Body of pancreas (tissue), 4 donors: Measurements from ENCODE around the gene LDLRAD4. TPM values are rescaled to one million over a fixed set of nuclear protein-coding genes. Genes with fewer than 3 reads are reported as not detected.

Experiments
- ATAC-seq: fragments of 150-250 bp; one replicate; pipeline ENCODE4 v1.9.1; 2016
- DNase-seq, 4 donors: peaks; one replicate each; pipeline ENCODE4 v3.0.0-alpha.2; 2019
- H3K27ac ChIP-seq, 4 donors: fragments of 200-600 bp; sonication (generic); 1 replicate in 3 of 4; 2 replicates in 1 of 4; pipeline versions ENCODE4 v1.5.1 to v1.6.1; 2016 to 2019; ENCODE audit warnings: mild to moderate bottlenecking in 1 of 4, mixed read lengths in 1 of 4, moderate library complexity in 1 of 4
- H3K27me3 ChIP-seq, 2 donors: fragments of 200-600 bp; sonication (generic); one replicate each; pipeline ENCODE4 v1.6.0; 2016; ENCODE audit warnings: mild to moderate bottlenecking in 1 of 2
- H3K36me3 ChIP-seq, 2 donors: fragments of 200-600 bp; sonication (generic); replicated peaks in 1 of 2; 2 replicates each; pipeline ENCODE4 v1.5.1; 2016; ENCODE audit warnings: low read depth in 2 of 2; ENCODE audit not compliant: insufficient read depth in 1 of 2
- H3K4me1 ChIP-seq: fragments of 200-600 bp; sonication (generic); one replicate; pipeline ENCODE4 v1.6.0; 2016
- H3K4me3 ChIP-seq, 2 donors: fragments of 200-600 bp; sonication (generic); 1 replicate in 1 of 2; 2 replicates in 1 of 2; pipeline ENCODE4 v1.5.1; 2016 to 2019
- H3K9me3 ChIP-seq, 3 donors: fragments of 200-600 bp; sonication (generic); 1 replicate in 2 of 3; 2 replicates in 1 of 3; pipeline ENCODE4 v1.5.1; 2016
- POLR2A ChIP-seq, 3 donors: fragments of 450-650 bp; IDR thresholded peaks; one replicate each; pipeline ENCODE4 v1.6.1; 2016; ENCODE audit warnings: antibody characterized with exemption in 3 of 3, mild to moderate bottlenecking in 2 of 3
- WGBS, 2 donors: methylation state at CpG; one replicate each; pipeline ENCODE4 v1.1.5; 2017; 5-methylcytosine and 5-hydroxymethylcytosine counted together
- intact Hi-C: fragments of 100-400 bp; cut with DNase I; formaldehyde crosslinking; loops from one replicate; pipeline ENCODE4 v1.15.1; 2023
- total RNA-seq, 2 donors: library from RNA; depleted of rRNA; stranded (reverse); fragments of >200 nt; gene quantifications; one replicate each; pipeline ENCODE4 v1.1.0, GENCODE V29; 2016
- TF ChIP-seq, protein P1 (sequence below), 7 experiments: fragments of 450-650 bp in 4 of 7; fragments of 200-600 bp in 3 of 7; sonication (generic) in 3 of 7; IDR thresholded peaks; one replicate each; pipeline ENCODE4 v1.5.1; 2016 to 2019; ENCODE audit warnings: antibody characterized with exemption in 7 of 7

LDLRAD4 gene
- total RNA-seq, 2 donors from 2014 or later: 8.6 to 35.9 TPM

DNA sequence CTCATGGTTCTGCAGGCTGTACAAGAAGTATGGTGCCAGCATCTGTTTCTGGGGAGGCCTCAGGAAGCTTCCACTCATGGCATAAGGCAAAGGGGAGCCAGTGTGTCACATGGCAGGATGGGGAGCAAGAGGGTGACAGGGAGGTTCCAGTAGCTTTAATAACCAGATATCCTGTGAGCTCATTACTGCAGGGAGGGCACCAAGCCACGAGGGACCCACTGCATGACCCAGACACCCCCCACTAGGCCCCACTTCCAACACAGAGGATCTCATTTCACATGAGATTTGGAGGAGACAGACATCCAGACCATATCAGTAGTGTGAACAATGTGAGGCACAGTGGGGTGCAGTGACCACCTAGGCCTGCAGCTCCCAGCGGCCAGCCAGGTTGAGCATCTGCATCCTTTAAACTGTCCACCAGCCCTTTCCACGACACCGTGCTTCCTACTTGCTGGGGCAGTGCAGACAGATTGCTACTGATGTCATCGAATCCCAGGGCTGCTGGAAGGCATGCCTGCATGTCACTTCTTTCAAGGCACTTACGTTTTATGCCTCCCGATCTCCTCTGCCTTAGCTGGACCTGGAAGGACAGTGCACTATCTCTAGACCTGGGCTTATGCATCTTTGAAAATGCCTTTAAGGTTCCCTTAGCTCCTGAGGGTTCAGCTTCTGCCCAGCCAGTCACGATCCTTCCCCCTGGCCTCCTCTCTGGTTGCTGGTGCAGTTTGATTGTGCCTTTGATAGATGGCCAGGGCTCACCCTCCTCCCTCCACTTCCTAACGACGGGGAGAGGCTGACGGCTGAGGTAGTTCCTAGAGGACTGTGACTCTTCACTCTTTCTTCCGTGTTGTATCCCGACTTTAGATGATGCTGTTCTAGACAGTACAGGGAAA, 333.5 kb downstream of the LDLRAD4 start:
- intact Hi-C loops: no loop called here
- Histone ChIP-seq H3K27ac (no peak overlapping the region), H3K4me1 (peaks cover 10% of the 10 kb centered on the region), H3K9me3 (no peaks in the 10 kb centered on the region), H3K27me3 (no peaks in the 10 kb centered on the region), H3K36me3 (no peaks in the 10 kb centered on the region), H3K4me3 (no peak overlapping the region)
- TF ChIP-seq, protein P1, sequence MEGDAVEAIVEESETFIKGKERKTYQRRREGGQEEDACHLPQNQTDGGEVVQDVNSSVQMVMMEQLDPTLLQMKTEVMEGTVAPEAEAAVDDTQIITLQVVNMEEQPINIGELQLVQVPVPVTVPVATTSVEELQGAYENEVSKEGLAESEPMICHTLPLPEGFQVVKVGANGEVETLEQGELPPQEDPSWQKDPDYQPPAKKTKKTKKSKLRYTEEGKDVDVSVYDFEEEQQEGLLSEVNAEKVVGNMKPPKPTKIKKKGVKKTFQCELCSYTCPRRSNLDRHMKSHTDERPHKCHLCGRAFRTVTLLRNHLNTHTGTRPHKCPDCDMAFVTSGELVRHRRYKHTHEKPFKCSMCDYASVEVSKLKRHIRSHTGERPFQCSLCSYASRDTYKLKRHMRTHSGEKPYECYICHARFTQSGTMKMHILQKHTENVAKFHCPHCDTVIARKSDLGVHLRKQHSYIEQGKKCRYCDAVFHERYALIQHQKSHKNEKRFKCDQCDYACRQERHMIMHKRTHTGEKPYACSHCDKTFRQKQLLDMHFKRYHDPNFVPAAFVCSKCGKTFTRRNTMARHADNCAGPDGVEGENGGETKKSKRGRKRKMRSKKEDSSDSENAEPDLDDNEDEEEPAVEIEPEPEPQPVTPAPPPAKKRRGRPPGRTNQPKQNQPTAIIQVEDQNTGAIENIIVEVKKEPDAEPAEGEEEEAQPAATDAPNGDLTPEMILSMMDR (IDR thresholded peaks at IDR 0.05): no peak
- no peak for TF ChIP-seq POLR2A (IDR thresholded peaks at IDR 0.05)
- DNase-seq (no peak), ATAC-seq (no peak)
- 60 to 71% methylated on average over 13 of the region's 13 CpGs for WGBS, 2 donors

DNA sequence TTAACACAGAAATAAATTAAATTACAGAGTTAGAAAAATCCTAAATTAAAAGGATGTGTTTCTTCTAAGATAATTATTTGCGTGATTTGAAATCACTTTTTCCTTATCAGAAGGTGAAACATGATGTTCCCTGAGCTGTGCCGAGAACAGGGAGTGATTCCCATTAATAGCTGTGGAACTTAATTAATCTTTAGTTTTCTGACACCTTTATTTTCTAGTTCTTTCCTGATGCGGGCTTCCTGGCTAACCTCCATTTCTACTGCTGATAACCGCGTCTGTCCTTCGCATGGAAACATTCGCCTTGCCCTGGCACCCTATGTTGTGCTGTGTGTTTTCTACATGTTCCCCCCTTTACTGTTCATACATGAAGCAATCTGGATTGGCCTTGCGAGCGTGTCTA, 334.9 kb downstream of the LDLRAD4 start:
- Histone ChIP-seq H3K4me1 (peaks cover 13% of the 10 kb centered on the region), H3K27me3 (no peaks in the 10 kb centered on the region), H3K36me3 (no peaks in the 10 kb centered on the region), H3K27ac (no peak overlapping the region), H3K4me3 (no peak overlapping the region), H3K9me3 (no peaks in the 10 kb centered on the region)
- DNase-seq: no peak
- 48 to 53% methylated on average over 9 of the region's 9 CpGs for WGBS, 2 donors
- ATAC-seq: no peak
- intact Hi-C loops: no loop called here
- TF ChIP-seq, protein P1 (IDR thresholded peaks at IDR 0.05): no peak
- no peak for TF ChIP-seq POLR2A (IDR thresholded peaks at IDR 0.05)

DNA sequence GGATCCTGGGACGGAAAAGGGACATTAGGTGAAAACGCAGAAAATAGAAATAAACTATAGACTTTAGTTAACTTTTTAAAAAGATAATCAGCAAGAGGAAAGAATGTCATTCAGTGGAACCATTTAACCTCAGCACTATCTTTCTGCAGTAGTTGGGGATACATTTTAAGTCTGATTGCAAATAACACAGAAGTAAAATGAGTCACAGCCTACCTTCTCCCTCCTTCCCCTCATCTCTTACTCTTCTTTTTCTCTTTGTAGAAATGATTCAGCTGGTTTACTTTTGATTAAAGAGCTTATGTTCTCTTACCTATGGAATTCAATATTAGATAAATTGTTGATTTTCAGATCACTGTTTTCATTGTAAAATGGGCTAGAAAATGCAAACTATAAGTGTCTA, 336.6 kb downstream of the LDLRAD4 start:
- WGBS, 2 donors: 75 to 85% methylated on average over 2 of the region's 2 CpGs
- ATAC-seq (no peak), DNase-seq (no peak)
- Histone ChIP-seq H3K9me3 (no peaks in the 10 kb centered on the region), H3K4me3 (no peak overlapping the region), H3K27ac (no peak overlapping the region), H3K4me1 (peaks cover 13% of the 10 kb centered on the region), H3K36me3 (no peaks in the 10 kb centered on the region), H3K27me3 (no peaks in the 10 kb centered on the region)
- intact Hi-C loops: no loop called here
- no peak for TF ChIP-seq POLR2A (IDR thresholded peaks at IDR 0.05)
- TF ChIP-seq, protein P1 (IDR thresholded peaks at IDR 0.05): no peak

DNA sequence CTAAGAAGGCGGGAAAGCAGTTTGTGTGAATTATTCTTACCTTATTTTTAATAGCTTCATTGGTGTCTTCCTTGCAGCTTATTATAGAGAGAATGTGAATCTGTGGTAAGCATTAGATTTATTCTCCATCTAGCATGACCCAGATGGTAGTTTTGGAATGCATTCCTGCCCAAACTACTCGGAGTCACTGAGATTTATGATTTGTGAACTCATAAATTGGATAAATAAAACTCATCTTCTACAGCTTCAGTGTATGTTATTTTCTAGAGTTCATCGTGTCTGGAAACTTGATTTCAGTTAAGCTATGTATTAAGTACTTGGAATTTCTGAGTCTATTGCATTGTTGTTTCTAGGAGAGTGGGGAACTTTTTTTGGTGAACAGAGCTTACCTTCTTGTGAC, 337.3 kb downstream of the LDLRAD4 start:
- TF ChIP-seq, protein P1 (IDR thresholded peaks at IDR 0.05): no peak
- no peak for TF ChIP-seq POLR2A (IDR thresholded peaks at IDR 0.05)
- Histone ChIP-seq H3K9me3 (no peaks in the 10 kb centered on the region), H3K4me3 (no peak overlapping the region), H3K36me3 (no peaks in the 10 kb centered on the region), H3K4me1 (peaks cover 13% of the 10 kb centered on the region), H3K27me3 (no peaks in the 10 kb centered on the region), H3K27ac (no peak overlapping the region)
- ATAC-seq (no peak), DNase-seq (no peak)
- 61 to 86% methylated on average over 3 of the region's 3 CpGs for WGBS, 2 donors
- intact Hi-C loops: no loop called here

DNA sequence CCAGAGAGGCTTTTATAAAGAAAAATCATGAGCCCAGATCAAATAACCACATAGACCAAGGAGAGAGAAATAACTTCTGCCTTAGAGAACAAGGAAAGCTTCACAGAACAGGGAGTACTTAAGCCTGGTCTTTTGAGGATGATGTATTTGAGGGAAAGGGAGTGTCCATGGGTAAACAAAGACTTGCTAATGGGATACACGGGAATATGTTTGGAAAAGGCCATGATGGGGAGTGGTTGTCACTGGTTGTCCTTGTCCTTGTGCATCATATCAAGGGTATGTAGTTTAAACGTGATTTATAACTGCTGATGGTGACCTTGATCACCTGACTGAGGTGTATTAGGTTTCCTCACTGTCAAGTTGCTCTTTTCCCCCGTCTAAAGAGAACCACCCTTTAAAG, 337.9 kb downstream of the LDLRAD4 start:
- Histone ChIP-seq H3K9me3 (no peaks in the 10 kb centered on the region), H3K27me3 (no peaks in the 10 kb centered on the region), H3K4me3 (no peak overlapping the region), H3K36me3 (no peaks in the 10 kb centered on the region), H3K27ac (no peak overlapping the region), H3K4me1 (peaks cover 13% of the 10 kb centered on the region)
- no peak for DNase-seq
- 21 to 25% methylated on average over 3 of the region's 3 CpGs for WGBS, 2 donors
- TF ChIP-seq POLR2A (IDR thresholded peaks at IDR 0.05): no peak
- TF ChIP-seq, protein P1 (IDR thresholded peaks at IDR 0.05): no peak
- ATAC-seq: no peak
- intact Hi-C loops: no loop called here
